ENCODE results near the gene GIT2. TPM values are rescaled to one million over a fixed set of nuclear protein-coding genes. Genes with fewer than 3 reads are reported as not detected.

Gene GIT2
- total and polyA plus RNA-seq, 2 of the 13 experiments (the other 11 are each of a cell fraction or from before 2014, with no cell fraction given) = 18.4 to 19.8 TPM

- TF ChIP-seq, protein P1, sequence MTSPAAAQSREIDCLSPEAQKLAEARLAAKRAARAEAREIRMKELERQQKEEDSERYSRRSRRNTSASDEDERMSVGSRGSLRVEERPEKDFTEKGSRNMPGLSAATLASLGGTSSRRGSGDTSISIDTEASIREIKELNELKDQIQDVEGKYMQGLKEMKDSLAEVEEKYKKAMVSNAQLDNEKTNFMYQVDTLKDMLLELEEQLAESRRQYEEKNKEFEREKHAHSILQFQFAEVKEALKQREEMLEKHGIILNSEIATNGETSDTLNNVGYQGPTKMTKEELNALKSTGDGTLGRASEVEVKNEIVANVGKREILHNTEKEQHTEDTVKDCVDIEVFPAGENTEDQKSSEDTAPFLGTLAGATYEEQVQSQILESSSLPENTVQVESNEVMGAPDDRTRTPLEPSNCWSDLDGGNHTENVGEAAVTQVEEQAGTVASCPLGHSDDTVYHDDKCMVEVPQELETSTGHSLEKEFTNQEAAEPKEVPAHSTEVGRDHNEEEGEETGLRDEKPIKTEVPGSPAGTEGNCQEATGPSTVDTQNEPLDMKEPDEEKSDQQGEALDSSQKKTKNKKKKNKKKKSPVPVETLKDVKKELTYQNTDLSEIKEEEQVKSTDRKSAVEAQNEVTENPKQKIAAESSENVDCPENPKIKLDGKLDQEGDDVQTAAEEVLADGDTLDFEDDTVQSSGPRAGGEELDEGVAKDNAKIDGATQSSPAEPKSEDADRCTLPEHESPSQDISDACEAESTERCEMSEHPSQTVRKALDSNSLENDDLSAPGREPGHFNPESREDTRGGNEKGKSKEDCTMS (CRISPR knock-in tag; conservative IDR thresholded peaks at IDR 0.05) = no peak
- TF ChIP-seq MAX (IDR thresholded peaks at IDR 0.05) = peak; percentile 91
- 0 out of 2 replicates have a peak, but pooled peaks have one; percentile 15 for TF ChIP-seq ZFX (CRISPR knock-in tag; IDR thresholded peaks at IDR 0.05; ENCODE audit: low read depth)
- TF ChIP-seq MTA1 (CRISPR knock-in tag; IDR thresholded peaks at IDR 0.05; ENCODE audit: borderline replicate concordance) = no peak
- no peak for TF ChIP-seq MBD4 (IDR thresholded peaks at IDR 0.05; ENCODE audit: borderline replicate concordance, low read length)
- no peak for TF ChIP-seq HMGA1 (CRISPR knock-in tag; conservative IDR thresholded peaks at IDR 0.05)
- no peak for TF ChIP-seq MED13 (CRISPR knock-in tag; IDR thresholded peaks at IDR 0.05)
- no peak for TF ChIP-seq MIER3 (CRISPR knock-in tag; IDR thresholded peaks at IDR 0.05; ENCODE audit: borderline replicate concordance)
- no peak for TF ChIP-seq ZFP41 (CRISPR knock-in tag; IDR thresholded peaks at IDR 0.05; ENCODE audit: borderline replicate concordance)
- TF ChIP-seq SIX4 (CRISPR knock-in tag; IDR thresholded peaks at IDR 0.05) = no peak
- TF ChIP-seq ZBTB3 (CRISPR knock-in tag; IDR thresholded peaks at IDR 0.05; ENCODE audit: borderline replicate concordance, low read depth) = no peak
- TF ChIP-seq ASH2L (IDR thresholded peaks at IDR 0.05; ENCODE audit: insufficient read length, low read depth, low read length) = peak; percentile 28
- TF ChIP-seq FOXK1 (CRISPR knock-in tag; IDR thresholded peaks at IDR 0.05; ENCODE audit: borderline replicate concordance, low read depth) = no peak
- TF ChIP-seq SALL1 (CRISPR knock-in tag; IDR thresholded peaks at IDR 0.05) = peak; percentile 24; the same call in 1 of the 2 replicates
- TF ChIP-seq, protein P2, sequence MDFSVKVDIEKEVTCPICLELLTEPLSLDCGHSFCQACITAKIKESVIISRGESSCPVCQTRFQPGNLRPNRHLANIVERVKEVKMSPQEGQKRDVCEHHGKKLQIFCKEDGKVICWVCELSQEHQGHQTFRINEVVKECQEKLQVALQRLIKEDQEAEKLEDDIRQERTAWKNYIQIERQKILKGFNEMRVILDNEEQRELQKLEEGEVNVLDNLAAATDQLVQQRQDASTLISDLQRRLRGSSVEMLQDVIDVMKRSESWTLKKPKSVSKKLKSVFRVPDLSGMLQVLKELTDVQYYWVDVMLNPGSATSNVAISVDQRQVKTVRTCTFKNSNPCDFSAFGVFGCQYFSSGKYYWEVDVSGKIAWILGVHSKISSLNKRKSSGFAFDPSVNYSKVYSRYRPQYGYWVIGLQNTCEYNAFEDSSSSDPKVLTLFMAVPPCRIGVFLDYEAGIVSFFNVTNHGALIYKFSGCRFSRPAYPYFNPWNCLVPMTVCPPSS (IDR thresholded peaks at IDR 0.05) = no peak
- TF ChIP-seq, protein P3, sequence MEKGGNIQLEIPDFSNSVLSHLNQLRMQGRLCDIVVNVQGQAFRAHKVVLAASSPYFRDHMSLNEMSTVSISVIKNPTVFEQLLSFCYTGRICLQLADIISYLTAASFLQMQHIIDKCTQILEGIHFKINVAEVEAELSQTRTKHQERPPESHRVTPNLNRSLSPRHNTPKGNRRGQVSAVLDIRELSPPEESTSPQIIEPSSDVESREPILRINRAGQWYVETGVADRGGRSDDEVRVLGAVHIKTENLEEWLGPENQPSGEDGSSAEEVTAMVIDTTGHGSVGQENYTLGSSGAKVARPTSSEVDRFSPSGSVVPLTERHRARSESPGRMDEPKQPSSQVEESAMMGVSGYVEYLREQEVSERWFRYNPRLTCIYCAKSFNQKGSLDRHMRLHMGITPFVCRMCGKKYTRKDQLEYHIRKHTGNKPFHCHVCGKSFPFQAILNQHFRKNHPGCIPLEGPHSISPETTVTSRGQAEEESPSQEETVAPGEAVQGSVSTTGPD (CRISPR knock-in tag; IDR thresholded peaks at IDR 0.05) = no peak
- TF ChIP-seq ZMYM3 (CRISPR knock-in tag; IDR thresholded peaks at IDR 0.05) = no peak
- TF ChIP-seq NFKBIZ (CRISPR knock-in tag; IDR thresholded peaks at IDR 0.05) = no peak
- TF ChIP-seq YY1 (IDR thresholded peaks at IDR 0.05; ENCODE audit: insufficient read depth, insufficient replicate concordance, low read depth, low read length) = no peak
- TF ChIP-seq ZBTB2 (CRISPR knock-in tag; IDR thresholded peaks at IDR 0.05; ENCODE audit: low read depth) = no peak
- no peak for TF ChIP-seq ZNF773 (CRISPR knock-in tag; IDR thresholded peaks at IDR 0.05; ENCODE audit: borderline replicate concordance)
- TF ChIP-seq ZNF263 (CRISPR knock-in tag; IDR thresholded peaks at IDR 0.05) = no peak
- no peak for TF ChIP-seq XBP1 (CRISPR knock-in tag; IDR thresholded peaks at IDR 0.05)
- TF ChIP-seq HNF4A (CRISPR knock-in tag; IDR thresholded peaks at IDR 0.05) = peak; percentile 25; the same call in 1 of the 2 replicates
Measured at GRCh38 chr12:109944561-109945359, 51.4 kb downstream of the GIT2 start (continued).

All from HepG2 (cell line).